ENCODE data around the gene TRIM41. TPM values are rescaled to one million over a fixed set of nuclear protein-coding genes. Genes with fewer than 3 reads are reported as not detected.

Gene TRIM41
- total RNA-seq, 3 donors from 2014 or later, result 14.1 to 16.0 (median 15.1) TPM

GRCh38 chr5:181186986-181187499, 36.0 kb upstream of the TRIM41 start:
- peak overlapping the region in 1 of 2 donors; percentile 94 for H3K27ac ChIP-seq
- H3K27me3 ChIP-seq, result no peaks in the 10 kb centered on the region
- peak overlapping the region in 2 of 3 donors; percentile 86 to 93 for H3K4me3 ChIP-seq
- H3K9me3 ChIP-seq, result no peaks in the 10 kb centered on the region
- H3K4me1 ChIP-seq, result no peaks in the 10 kb centered on the region
- no peak for TF ChIP-seq POLR2AphosphoS5 (IDR thresholded peaks at IDR 0.05)
- TF ChIP-seq CTCF (IDR thresholded peaks at IDR 0.05), result no peak
- TF ChIP-seq POLR2A (IDR thresholded peaks at IDR 0.05), result no peak
- H3K36me3 ChIP-seq, result no peaks in the 10 kb centered on the region
- intact Hi-C loops (cut with DNase I; ENCODE audit: low total_unique reads), result no loop called here
- DNase-seq (ENCODE audit: low spot score in 2 of 2), result no peak

- H3K4me1 ChIP-seq, result peaks cover 0 to 3% of the 10 kb centered on the region in 2 donors
- H3K27ac ChIP-seq, result peak overlapping the region; percentile 94
- intact Hi-C loops (cut with DNase I; ENCODE audit: low total_unique reads), result no loop called here
- no peaks in the 10 kb centered on the region for H3K9me3 ChIP-seq
- TF ChIP-seq CTCF (IDR thresholded peaks at IDR 0.05), result peak in 2 of 3 donors; percentile 6 to 31
- no peak for TF ChIP-seq POLR2A (IDR thresholded peaks at IDR 0.05)
- peak; percentile 57 to 81 (median 74) for TF ChIP-seq POLR2AphosphoS5 (IDR thresholded peaks at IDR 0.05)
- peak overlapping the region; percentile 73 to 93 (median 86) for H3K4me3 ChIP-seq
- H3K27me3 ChIP-seq, result no peaks in the 10 kb centered on the region
- H3K36me3 ChIP-seq, result no peaks in the 10 kb centered on the region
- DNase-seq (ENCODE audit: low spot score in 2 of 2), result peak; percentile 88
These were observed 35.4 kb upstream of the TRIM41 start for GRCh38 chr5:181187500-181188213.

GRCh38 chr5:181188700-181189362, 34.2 kb upstream of the TRIM41 start:
- intact Hi-C loops (cut with DNase I; ENCODE audit: low total_unique reads), result no loop called here
- Histone ChIP-seq H3K4me3 (peak overlapping the region; percentile 73 to 93 (median 86)), H3K9me3 (no peaks in the 10 kb centered on the region), H3K36me3 (no peaks in the 10 kb centered on the region), H3K27ac (peak overlapping the region; percentile 94), H3K27me3 (no peaks in the 10 kb centered on the region), H3K4me1 (peaks cover 0 to 7% of the 10 kb centered on the region in 2 donors)
- DNase-seq (ENCODE audit: low spot score in 2 of 2), result peak; percentile 85
- no peak for TF ChIP-seq CTCF (IDR thresholded peaks at IDR 0.05)
- no peak for TF ChIP-seq POLR2A (IDR thresholded peaks at IDR 0.05)
- peak; percentile 34 to 61 (median 47) for TF ChIP-seq POLR2AphosphoS5 (IDR thresholded peaks at IDR 0.05)

GRCh38 chr5:181189363-181189961, 33.6 kb upstream of the TRIM41 start:
- no peak for DNase-seq (ENCODE audit: low spot score in 2 of 2)
- no peaks in the 10 kb centered on the region for H3K9me3 ChIP-seq
- peak overlapping the region; percentile 94 for H3K27ac ChIP-seq
- intact Hi-C loops (cut with DNase I; ENCODE audit: low total_unique reads), result no loop called here
- peak overlapping the region; percentile 73 to 93 (median 86) for H3K4me3 ChIP-seq
- no peaks in the 10 kb centered on the region for H3K36me3 ChIP-seq
- peaks cover 0 to 7% of the 10 kb centered on the region in 2 donors for H3K4me1 ChIP-seq
- TF ChIP-seq CTCF (IDR thresholded peaks at IDR 0.05) (no peak), POLR2A (IDR thresholded peaks at IDR 0.05) (no peak), POLR2AphosphoS5 (IDR thresholded peaks at IDR 0.05) (no peak)
- no peaks in the 10 kb centered on the region for H3K27me3 ChIP-seq

Measured in breast epithelium (tissue), 4 donors.